Astrocyte of the cerebellum (primary cell): ENCODE data around the gene NUDT14.

Source experiments
- DNase-seq: peaks from one replicate; pipeline ENCODE4 v3.0.0-alpha.2; 2011; ENCODE audit warnings: low read depth
- H3K4me3 ChIP-seq: 2 replicates; pipeline ENCODE4 v1.5.1; 2011; ENCODE audit warnings: mild to moderate bottlenecking, low read depth, low read length, moderate library complexity
- CTCF ChIP-seq: IDR thresholded peaks from 2 replicates; pipeline ENCODE4 v1.5.1; 2012; ENCODE audit warnings: low read length, low read depth, moderate library complexity, mild to moderate bottlenecking; ENCODE audit errors: missing control alignments
- in situ Hi-C: cut with HindIII; loops from 2 replicates; pipeline ENCODE4 v1.10.0; 2017; ENCODE audit warnings: low sequenced_read_pairs

NUDT14 gene

GRCh38 chr14:105223770-105224544, 42.8 kb upstream of the NUDT14 start:
- no peak for TF ChIP-seq CTCF
- in situ Hi-C loops, result no loop called here
- no peak for DNase-seq
- H3K4me3 ChIP-seq, result no peak overlapping the region

GRCh38 chr14:105223260-105223659, 42.1 kb upstream of the NUDT14 start:
- DNase-seq, result no peak
- no peak for TF ChIP-seq CTCF
- no peak overlapping the region for H3K4me3 ChIP-seq
- in situ Hi-C loops, result no loop called here

GRCh38 chr14:105221598-105222178, 40.6 kb upstream of the NUDT14 start:
- no peak overlapping the region for H3K4me3 ChIP-seq
- no peak for TF ChIP-seq CTCF
- in situ Hi-C loops, result no loop called here
- DNase-seq, result no peak

- no peak overlapping the region for H3K4me3 ChIP-seq
- DNase-seq, result no peak
- in situ Hi-C loops, result no loop called here
- TF ChIP-seq CTCF, result no peak
These were observed 39.8 kb upstream of the NUDT14 start for GRCh38 chr14:105220699-105221597.

GRCh38 chr14:105219753-105220152, 38.6 kb upstream of the NUDT14 start:
- TF ChIP-seq CTCF, result no peak
- in situ Hi-C loops, result no loop called here
- H3K4me3 ChIP-seq, result no peak overlapping the region
- DNase-seq, result no peak

- DNase-seq, result no peak
- TF ChIP-seq CTCF, result no peak
- in situ Hi-C loops, result no loop called here
These were observed 38.0 kb upstream of the NUDT14 start for GRCh38 chr14:105219043-105219612.

More at GRCh38 chr14:105219043-105219612, 38.0 kb upstream of the NUDT14 start:
- no peak overlapping the region for H3K4me3 ChIP-seq
